DMS 273 treated with DMSO at 0.1 percent for 48 hours (cell line): ENCODE data around the gene TMEM106C.
"Not testable (repeated sequence)": the region's sequence is repeated elsewhere in the genome, so short reads cannot be mapped to it uniquely, and the experiment has no call there.

Experiments used
- DNase-seq: peaks from one replicate; lab custom pipeline; 2025; lab: John Stamatoyannopoulos, UW

Gene TMEM106C

DNA sequence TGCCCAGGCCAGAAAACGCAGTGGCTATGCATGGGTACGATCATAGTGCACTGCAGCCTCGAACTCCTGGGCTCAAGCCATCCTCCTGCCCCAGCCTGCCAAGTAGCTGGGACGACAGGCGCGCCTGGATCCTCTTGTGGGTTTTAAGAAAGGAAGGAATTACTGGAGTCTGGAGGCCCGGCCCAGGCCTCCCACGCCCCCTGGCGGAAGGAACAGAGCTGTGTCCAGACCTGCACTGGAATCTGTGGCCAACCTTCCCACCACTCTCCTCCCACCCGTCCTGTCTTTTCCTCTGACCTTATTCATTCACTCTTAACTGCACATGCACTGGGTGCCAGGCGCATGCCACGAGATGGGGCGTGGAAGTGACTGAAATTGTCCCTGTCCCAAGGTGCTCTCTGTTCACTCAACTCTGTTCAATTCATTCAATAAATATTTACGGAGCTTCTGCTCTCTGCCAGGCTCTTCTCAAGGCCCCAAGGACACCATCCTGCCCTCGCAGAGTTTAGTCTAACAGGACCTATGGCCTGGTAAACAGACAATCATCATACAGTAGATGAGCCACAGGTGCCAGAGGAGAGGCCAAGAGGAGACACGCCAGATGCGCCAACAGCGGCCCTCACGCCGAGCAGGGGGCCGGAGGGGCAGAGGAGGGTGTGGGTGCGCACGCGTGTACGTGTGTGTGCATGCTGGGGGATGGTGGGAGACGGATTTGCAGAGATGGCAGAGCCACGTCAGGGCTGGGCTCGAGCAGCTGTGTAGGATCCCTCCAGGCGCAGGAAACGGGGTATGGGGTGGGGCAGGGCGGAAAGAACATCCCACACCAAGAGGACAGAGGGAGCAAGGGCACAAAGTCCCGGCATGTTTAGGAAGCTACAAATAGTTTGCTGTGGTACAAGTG is 13.7 kb upstream of the TMEM106C start:
- peak; percentile 14 for DNase-seq

DNA sequence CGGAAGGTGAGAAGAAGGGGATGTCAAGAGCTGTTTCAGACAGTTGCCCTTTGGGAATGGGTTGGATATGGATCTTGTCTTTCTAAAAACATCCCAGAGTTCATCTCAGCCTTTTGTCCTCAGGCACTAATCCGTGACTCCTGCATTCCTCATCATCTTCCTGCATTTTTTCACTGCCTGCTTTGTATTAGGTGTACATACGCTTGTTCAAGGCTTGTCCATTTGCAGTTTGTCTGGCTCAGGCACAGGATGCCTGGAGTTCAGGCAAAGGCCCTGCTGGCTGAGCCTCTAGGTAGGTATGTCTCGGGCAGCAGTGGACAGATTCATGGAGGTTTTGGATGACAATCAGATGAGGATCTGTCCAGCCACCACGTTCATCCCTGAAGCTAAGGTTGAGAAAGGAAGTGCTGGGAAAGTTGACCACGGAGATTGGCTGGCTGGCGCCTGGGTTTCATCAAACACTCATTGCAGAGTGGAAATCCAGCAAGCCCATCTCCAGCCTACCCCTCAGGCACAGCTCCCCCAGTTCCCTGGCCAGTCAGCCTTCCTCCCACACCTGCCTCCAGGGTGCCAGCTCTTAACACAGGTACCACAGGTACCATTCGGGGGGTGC is 12.4 kb upstream of the TMEM106C start:
- no peak for DNase-seq

DNA sequence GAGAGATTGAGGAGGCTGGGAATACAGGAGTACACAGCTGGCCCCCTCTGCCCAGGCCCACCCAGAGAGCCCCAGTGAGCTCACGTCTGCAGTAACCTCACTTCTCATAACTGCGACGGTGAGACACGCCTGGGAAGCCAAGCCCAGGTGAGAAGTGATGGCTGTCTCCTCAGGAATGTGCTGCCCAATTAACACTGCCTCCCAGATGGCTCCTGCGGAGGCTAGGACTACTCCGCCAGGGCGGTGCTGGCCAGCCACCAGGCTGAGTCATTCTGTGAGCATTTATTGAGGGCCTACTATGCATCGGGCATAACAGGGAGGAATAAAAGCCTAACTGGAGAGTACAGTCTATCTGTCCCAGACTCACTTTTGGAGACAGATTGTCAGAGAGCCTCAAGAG is 9.3 kb upstream of the TMEM106C start:
- no peak for DNase-seq

DNA sequence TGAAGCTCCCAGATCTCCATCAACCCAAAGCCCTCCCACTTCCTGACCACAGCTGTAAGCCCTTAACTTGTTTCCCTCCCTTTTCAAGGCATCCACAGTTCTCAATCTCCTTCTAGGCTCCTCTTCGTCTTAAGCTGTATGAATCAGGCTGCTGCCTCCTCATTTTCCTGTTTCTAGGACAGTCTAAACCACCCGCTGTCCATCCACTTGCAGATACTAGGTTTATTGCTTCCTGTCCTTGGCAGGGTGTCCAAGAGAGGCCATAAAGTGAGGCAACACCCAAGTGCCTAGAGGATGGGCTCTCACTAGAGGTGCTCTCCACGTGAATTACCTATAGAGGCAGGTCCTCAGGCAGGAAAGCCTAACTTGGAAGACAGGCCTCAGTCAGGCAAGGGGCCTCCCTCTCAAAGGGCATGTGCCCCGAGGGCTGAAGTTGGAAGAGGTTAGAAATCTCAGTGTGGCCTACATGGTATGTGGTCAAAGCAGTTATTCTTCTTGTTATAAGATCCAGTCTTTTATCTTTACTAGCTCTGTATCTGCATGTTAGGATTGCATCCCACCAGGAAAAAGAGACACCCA is 8.8 kb upstream of the TMEM106C start:
- DNase-seq, result no peak

DNA sequence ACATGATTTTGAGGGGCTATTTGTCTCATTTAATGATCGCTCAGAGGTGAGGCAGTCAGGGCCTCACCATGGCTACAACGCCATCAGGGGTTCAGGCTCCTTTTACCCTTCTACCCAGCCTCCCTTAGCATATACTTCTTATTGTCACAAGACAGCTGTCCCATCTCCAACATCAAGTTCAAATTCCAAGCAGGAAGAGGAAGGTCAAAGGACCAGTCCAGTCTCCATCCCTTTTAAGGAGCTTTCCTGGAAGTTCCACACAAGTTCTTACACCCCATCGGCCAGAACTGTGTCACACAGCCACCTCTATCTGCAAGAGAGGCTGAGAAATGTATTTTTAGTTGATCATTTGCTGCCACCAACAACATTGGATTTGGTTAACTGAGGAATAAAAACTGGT is 8.3 kb upstream of the TMEM106C start:
- no peak for DNase-seq

DNA sequence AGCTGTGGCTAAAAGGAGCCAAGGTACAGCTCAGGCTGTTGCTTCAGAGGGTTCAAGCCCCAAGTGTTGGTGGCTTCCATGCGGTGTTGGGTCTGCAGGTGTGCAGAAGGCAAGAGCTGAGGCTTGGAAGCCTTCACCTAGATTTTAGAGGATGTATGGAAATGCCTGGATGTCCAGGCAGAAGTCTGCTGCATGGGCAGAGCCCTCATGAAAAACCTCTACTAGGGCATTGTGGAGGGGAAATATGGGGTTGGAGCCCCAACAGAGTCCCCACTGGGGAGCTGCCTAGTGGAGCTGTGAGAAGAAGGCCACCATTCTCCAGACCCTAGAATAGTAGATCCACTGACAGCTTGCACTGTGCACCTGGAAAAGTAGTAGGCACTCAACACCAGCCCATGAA is 5.7 kb upstream of the TMEM106C start:
- not testable (repeated sequence) for DNase-seq

DNA sequence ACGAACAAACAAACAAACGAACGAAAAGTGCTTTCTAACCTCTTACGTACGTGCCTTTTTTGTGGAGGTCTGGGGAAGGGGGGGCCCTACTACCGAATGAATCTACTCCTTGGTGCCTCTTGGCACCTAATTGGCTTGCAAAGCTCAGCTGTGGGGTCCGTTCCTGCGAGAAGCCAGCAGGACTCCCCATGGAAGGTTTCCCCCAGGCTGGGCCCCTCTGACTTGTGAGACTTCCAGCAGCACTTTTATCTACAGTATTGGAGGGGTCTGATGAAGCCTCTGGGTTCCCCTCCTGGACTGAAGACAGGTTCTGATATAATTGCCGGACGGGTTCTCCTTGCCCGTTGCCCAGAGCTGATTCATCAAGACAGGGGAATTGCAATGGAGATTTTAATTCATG is 1.2 kb upstream of the TMEM106C start:
- DNase-seq, result no peak

DNA sequence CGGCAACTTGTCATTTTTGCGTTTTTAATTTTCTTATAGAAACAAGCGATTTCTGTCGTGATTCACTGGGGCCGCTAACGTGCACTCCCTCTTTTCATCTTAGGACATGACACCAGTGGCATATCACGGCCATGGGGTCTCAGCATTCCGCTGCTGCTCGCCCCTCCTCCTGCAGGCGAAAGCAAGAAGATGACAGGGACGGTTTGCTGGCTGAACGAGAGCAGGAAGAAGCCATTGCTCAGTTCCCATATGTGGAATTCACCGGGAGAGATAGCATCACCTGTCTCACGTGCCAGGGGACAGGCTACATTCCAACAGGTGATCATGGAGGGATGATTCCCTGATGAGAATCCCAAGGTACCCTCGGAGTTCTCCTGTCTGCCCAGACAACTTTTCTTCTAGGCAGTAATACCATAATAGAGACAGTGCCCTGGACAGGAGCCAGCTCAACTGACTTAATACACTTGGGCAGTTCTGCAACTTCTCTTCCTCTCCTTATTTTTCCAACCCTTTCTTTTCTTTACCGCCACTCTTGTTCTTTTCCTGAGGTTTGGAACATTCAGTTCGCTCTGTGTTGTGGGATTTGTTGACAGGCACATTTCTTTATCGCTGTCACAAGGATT is 821 bp downstream of the TMEM106C start:
- DNase-seq, result no peak

GRCh38 chr12:47965581-47965980 is 2.2 kb downstream of the TMEM106C start:
- no peak for DNase-seq

GRCh38 chr12:47967461-47968321 is 4.3 kb downstream of the TMEM106C start:
- no peak for DNase-seq

DNA sequence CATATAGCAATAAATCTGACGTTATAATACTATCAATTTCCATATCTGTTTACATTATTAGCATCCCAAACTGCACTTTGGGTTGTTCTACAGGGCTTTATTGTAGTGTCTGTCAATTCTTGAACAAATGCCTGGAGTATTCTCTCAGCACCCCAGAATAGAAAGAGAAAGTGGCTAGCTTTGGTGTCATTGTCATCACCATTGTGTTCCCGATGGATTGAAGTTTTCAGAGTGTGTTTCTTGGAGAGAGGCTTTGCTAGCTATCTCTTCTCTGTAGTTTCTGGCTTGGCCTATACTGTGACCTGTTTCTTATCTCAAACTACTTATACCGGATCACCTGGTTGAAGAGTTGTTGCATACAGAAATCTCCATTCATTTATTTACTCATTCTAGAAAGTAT is 6.4 kb downstream of the TMEM106C start:
- DNase-seq, result no peak

DNA sequence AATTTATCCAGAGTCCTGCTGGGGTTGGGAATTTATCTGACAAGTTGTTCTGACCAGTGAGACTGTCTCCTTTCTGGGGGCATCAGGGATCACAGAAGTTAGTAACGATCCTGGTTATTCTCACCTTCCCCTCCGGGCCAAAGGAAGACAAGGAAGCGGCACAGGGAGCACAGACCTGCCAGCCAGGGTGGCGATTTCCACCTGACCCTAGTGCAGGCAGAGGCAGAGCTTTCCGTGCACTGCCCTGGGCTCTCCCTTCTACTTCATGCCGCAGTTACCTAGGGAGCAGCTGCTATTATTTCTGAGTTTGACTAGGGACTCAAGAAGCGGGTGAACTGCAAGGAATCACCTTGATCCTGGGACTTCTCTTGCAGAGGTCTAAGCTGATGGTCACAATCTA is 7.4 kb downstream of the TMEM106C start:
- DNase-seq, result no peak

DNA sequence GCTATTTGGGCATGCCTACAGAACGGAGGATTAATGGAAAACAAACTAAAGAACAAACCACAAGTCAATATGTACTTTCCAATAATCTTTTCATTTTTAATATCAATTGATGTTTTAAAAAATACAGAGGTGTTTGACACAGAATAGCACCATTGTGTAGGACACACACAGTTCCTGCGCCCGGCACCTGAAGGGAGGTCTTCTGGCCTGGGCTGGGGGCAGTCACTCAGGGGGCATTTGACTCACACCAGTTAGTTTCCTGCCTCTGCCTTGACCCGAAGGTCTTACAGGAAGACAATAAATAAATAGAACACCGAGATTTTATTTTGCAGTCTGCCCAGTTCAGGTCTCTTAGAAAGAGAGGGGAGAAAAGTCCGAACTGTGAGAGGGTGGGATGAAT is 9.5 kb downstream of the TMEM106C start:
- DNase-seq, result no peak

- no peak for DNase-seq
Measured at GRCh38 chr12:47973870-47974269, 10.5 kb downstream of the TMEM106C start.

DNA sequence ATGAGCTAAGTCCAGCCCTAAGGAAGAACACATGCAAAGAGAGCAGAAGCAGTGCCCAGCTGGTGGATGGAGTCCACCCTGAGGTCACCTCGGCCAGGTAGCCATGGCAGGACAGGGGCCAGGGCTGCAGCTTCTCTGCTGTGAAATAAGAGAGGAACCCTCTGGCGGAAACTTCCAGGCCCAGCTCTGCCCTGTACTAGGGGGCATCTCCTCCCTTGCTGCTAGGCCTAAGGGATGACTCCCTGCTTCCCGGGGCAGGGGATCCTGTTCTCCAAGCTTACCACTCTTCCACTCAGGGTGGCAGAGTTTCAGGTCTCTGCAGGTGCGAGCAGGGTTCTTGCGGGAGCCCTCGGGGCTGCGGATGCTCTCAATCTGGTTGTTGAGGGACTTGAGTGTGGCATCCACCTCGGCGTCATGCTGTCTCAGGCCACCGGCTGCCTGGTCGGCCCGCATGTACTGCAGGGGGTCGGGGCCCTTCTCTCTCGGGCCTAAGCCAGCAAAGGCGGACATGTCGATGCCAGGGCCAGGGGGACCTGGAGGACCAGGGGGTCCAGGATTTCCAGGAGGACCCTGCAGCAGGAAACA is 11.7 kb downstream of the TMEM106C start:
- DNase-seq, result no peak

DNA sequence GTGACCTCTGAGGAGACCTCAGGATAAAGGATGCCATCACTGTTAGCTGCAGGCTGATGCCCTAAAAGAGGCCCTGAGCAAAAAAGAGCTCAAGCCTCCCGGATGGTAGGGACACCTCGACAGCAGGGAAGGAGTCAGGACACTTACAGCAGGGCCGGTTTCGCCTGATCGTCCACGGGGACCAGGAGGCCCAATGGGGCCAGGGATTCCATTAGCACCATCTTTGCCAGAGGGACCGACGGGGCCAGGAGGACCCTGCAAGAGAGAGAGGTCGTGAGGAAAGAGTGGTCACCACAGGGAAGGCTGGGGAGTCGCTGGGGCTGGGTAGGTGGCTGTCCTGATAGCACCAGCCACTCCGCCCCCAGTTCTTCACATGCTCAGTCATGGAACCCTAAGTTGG is 12.4 kb downstream of the TMEM106C start:
- no peak for DNase-seq

DNA sequence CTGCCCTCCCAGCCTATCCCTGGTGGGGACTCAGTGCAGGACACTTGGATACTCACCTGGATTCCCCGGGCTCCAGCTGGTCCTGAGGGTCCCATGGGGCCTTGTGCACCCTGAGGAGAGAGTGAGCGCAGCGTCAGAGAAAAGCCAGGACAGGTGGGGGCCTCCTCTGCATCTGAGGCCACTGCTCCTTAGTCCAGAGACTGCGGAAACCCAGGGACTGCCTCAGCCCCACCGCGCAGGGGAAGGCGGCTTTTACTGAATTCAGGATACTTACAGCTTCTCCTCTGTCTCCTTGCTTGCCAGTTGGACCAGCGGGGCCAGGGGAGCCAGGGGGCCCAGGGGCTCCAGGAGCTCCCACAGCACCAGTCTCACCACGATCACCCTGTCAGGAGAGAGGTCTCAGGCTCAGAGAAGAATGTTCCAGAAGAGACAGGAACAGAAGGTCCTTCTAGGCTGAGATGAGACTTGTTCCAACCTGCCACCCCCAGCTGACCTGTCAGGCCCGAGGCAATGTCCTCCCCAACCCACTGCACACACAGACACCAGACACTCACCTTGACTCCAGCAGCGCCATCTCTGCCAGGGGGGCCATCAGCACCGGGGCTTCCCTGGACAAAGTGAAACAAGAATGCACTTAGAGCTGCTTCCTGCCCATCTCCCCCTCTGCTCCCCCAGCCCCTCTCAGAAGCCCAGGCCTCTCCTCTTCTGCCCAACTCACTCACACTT is 13.8 kb downstream of the TMEM106C start:
- no peak for DNase-seq

GRCh38 chr12:47977772-47978597 is 14.6 kb downstream of the TMEM106C start:
- DNase-seq, result no peak

- DNase-seq, result no peak
Measured at GRCh38 chr12:47978598-47978873, 15.1 kb downstream of the TMEM106C start.

GRCh38 chr12:47979166-47979565 is 15.8 kb downstream of the TMEM106C start:
- DNase-seq, result no peak
